Stimulated activated naive CD8-positive, alpha-beta T cell treated with anti-CD3 and anti-CD28 coated beads, Interleukin-15, amount 100 ng/mL, for 72 hours (primary cell): ENCODE data around the gene DHX35.

Experiments
- ATAC-seq: fragments of 150-1000 bp; cut with Tn5 transposase; 2 replicates; pipeline ENCODE4 v1.10.0; 2021; ENCODE audit warnings: mild to moderate bottlenecking, moderate library complexity
- DNase-seq, 2 donors: peaks; one replicate each; pipeline ENCODE4 v3.0.0; 2021 to 2022
- H3K27ac Mint-ChIP-seq, 2 donors: one replicate each; pipeline ENCODE4 v1.8.0; 2022; ENCODE audit warnings: mild to moderate bottlenecking in 2 of 2, mixed read lengths in 2 of 2, moderate library complexity in 2 of 2
- H3K27me3 Mint-ChIP-seq: one replicate; pipeline ENCODE4 v1.8.0; 2022; ENCODE audit warnings: mixed read lengths
- H3K4me1 Mint-ChIP-seq: one replicate; pipeline ENCODE4 v1.8.0; 2022; ENCODE audit warnings: mild to moderate bottlenecking, mixed read lengths
- H3K4me3 Mint-ChIP-seq, 2 donors: one replicate each; pipeline ENCODE4 v1.8.0; 2022; ENCODE audit warnings: mild to moderate bottlenecking in 2 of 2, mixed read lengths in 2 of 2, moderate library complexity in 1 of 2
- H3K9me3 Mint-ChIP-seq, 2 donors: one replicate each; pipeline ENCODE4 v1.8.0; 2022; ENCODE audit warnings: mixed read lengths in 2 of 2

Gene DHX35

DNA sequence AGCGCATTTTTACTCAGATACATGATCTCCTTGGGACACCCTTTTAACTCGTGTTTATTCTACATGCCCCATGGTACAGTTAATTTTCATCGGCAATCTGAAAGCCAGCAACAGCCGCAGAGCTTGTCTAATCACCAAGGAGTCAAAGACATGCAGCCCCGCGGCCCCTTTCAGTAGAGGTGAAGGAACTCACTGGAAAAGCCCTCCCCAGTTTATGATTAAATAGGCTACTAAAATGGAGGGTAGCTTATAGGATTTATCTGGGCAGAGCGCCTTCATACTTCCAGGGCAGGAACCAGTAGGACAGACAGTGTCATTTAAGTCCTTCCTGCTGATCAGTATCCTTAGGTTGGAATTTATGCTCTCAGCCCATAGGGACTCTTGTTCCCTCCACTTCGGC, 83.5 kb downstream of the DHX35 start:
- Mint-ChIP-seq H3K27me3 (no peaks in the 10 kb centered on the region), H3K27ac (no peak overlapping the region), H3K4me1 (peaks cover 13% of the 10 kb centered on the region), H3K4me3 (no peak overlapping the region), H3K9me3 (no peaks in the 10 kb centered on the region)
- DNase-seq, result no peak
- ATAC-seq, result no peak

DNA sequence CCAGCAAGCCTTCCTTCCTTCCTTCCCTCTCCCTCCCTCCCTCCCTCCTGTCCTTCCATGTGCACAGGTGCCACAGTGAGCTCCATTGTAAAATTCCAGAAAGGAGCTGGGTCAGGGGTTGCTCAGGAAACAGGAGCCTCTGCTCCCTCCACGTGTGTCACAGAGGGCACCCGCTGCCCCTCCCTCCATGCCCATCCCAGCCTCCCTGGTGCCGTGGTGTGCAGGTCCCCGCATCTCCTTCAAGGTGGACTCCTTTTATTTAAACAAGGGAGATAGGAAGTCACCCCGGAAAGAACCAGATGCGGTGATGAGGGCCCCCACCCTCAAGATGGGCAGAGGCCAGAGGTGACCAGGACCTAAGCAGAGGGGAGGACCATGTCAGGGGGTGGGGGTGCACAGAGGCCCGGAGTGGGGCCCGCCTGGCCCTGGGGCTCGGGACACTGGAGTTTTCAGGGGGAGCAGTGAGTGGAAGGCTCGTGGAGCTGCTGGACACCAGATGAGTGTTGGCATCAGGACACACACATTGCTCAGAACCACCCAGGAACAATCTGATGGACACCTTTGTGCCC, 85.4 kb downstream of the DHX35 start:
- ATAC-seq (no peak), DNase-seq (no peak)
- no peaks in the 10 kb centered on the region for H3K27me3 Mint-ChIP-seq
- peak overlapping the region in 1 of 2 donors; percentile 38 for H3K27ac Mint-ChIP-seq
- no peak overlapping the region for H3K4me3 Mint-ChIP-seq
- H3K9me3 Mint-ChIP-seq, result no peaks in the 10 kb centered on the region
- H3K4me1 Mint-ChIP-seq, result peaks cover 13% of the 10 kb centered on the region

DNA sequence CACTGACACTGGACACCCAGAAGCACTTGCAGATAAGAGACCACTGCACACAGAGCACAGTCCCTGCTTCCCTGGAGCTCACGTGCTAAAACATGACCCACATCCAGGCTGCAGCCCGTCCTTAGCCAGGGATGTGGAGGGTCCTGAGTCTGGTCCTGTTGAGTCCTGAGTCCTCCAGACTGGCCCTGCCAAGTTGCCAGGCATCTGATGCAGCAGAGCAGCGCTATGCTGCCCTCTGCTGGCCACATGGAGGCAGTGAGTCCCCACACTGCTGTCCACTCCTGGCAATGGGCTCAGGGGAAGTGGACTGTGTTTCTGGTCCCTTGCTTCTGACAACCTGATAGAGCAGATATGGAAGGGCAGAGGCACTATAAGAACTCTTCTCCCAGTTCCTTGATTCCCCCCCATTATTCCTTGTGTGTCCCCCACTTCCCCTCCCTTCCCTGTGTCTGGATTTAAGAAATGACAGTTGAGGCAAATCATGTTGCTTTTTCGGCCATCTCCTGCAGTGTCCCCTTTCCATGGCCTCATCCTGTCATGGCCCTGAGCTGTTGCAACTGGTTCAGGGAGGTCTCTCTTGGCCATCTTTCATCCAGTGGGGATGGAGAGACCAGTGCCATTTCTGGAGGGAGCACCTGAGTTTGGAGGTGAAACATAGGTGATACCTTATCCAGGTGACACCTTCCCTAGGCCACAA, 86.0 kb downstream of the DHX35 start:
- ATAC-seq (peak; percentile 83), DNase-seq (peak; percentile 73 to 76)
- H3K27me3 Mint-ChIP-seq, result no peaks in the 10 kb centered on the region
- H3K4me3 Mint-ChIP-seq, result no peak overlapping the region
- H3K9me3 Mint-ChIP-seq, result no peaks in the 10 kb centered on the region
- peaks cover 13% of the 10 kb centered on the region for H3K4me1 Mint-ChIP-seq
- peak overlapping the region in 1 of 2 donors; percentile 75 for H3K27ac Mint-ChIP-seq

DNA sequence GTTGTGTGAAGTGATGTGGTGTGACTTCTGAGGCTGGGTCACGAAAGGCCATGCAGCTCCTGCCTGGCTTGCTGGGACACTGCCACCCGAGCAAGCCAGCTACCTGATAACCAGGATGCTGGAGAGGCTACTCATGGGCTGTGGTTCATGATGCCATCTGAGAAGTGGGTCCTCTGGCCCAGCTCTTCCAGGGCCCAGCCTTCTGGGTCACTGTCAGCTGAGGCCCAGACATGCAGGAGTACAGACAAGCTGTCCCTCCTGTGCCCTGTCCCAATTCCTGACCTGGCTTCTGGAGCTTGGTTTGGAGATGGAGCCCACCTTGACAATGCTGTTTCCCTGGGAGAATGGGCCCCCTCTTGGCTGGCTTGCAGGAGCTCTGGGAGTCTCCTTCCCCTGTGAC, 87.0 kb downstream of the DHX35 start:
- Mint-ChIP-seq H3K4me3 (peak overlapping the region in 1 of 2 donors; percentile 90), H3K9me3 (no peaks in the 10 kb centered on the region), H3K27ac (peak overlapping the region in 1 of 2 donors; percentile 88), H3K27me3 (no peaks in the 10 kb centered on the region), H3K4me1 (peaks cover 13% of the 10 kb centered on the region)
- no peak for DNase-seq
- no peak for ATAC-seq

DNA sequence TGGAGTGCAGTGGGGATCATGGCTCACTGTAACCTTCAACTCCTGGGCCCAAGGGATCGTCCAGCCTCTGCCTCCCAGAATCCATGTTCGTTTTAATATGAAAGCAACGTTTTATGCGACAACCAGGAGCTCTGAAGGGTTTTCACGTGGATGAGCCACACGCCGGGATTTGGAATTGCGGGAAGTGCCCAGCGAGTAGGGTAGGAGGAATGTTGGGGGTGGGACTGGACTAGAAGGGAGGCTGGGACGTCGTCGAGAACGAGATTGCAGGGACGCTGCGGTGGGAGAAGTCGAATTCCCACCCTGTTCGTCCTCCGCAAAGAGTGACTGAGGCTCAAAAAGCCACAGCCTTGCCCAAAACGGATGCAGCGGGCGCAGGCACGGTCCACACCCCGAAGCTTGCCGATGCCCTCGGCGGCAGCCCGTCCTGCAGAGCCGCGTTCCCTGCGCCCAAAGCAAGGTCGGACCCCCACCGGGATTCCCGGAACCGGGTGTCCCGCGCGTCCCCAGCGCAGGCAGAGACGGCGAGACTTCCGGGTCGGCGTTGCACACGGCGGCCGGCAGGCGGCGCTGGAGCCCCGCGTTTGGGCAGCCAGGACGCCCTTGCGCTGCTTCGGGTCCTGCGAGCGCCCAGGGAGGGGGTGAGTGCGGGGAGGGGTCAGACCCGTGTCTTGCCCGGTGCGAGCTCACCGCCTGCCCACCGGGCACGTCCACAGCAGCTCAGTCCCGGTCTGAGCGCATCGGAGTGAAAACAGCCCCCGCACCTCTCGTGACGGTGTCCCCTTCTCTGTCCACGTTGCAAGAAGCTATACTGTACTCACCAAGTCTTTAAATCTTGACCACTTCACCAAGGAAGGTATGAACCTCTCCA, 87.8 kb downstream of the DHX35 start:
- peak; percentile 86 for ATAC-seq
- no peaks in the 10 kb centered on the region for H3K27me3 Mint-ChIP-seq
- DNase-seq, result peak; percentile 76 to 80
- H3K4me3 Mint-ChIP-seq, result peak overlapping the region; percentile 81 to 90
- no peaks in the 10 kb centered on the region for H3K9me3 Mint-ChIP-seq
- H3K4me1 Mint-ChIP-seq, result peaks cover 13% of the 10 kb centered on the region
- peak overlapping the region; percentile 63 to 88 for H3K27ac Mint-ChIP-seq

DNA sequence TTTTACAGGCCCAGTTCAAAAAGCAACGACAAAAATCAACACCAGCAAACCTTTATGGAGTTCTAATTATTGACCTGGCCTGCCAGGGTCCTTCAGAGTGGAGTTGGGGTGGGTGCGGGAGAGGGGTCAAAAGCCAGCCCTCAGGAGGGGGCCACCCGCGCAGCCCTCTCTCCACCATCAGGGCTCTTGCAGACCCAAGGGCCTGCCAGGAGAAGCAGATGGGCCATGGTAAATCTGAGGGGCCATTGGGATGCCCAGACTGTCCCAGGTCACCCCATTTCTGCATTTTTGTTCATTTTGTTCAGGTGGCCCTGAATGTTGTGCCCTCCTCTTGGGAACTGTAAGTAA, 88.4 kb downstream of the DHX35 start:
- peak; percentile 3 for ATAC-seq
- H3K27me3 Mint-ChIP-seq, result peaks cover 4% of the 10 kb centered on the region
- H3K4me3 Mint-ChIP-seq, result peak overlapping the region; percentile 81 to 90
- no peak for DNase-seq
- peaks cover 13% of the 10 kb centered on the region for H3K4me1 Mint-ChIP-seq
- no peaks in the 10 kb centered on the region for H3K9me3 Mint-ChIP-seq
- H3K27ac Mint-ChIP-seq, result no peak overlapping the region

DNA sequence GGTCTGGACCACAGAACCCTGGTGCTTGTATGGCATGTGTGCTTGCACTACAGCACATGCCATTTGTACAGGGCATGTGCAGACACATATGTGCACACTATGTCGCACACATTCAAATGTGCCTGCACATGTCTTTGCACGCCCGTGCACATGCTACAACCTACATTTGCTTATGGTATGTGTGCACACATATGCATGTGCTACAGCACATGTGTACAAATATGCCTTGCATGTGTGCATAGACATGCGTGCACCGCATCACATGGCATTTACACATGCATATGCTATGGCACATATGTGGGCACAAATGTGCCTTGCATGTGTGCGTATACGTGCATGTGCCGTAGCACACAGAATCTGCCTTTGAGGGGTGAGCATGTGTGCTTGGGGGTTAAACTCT, 90.5 kb downstream of the DHX35 start:
- Mint-ChIP-seq H3K27ac (no peak overlapping the region), H3K4me1 (peaks cover 13% of the 10 kb centered on the region), H3K4me3 (no peak overlapping the region), H3K9me3 (no peaks in the 10 kb centered on the region), H3K27me3 (peaks cover 21% of the 10 kb centered on the region)
- DNase-seq (no peak), ATAC-seq (no peak)

DNA sequence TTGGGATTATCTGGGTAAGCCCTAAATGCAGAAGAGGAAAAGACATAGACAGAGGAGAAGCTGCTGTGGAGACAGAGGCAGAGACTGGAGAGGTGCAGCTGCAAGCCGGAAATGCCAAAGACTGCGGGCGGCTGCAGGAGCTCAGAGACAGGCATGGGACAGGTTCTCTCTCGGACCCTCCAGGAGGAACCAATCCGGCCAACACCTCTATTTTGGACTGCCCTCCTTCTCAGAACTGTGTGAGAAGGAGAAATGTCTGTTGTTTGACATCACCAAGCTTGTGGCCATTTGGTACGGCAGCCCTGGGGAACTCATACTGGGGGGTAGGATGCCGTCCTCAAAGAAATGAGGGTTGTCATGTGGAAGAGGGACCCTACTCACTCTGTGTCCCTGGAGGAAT, 95.0 kb downstream of the DHX35 start:
- ATAC-seq, result no peak
- Mint-ChIP-seq H3K4me3 (no peak overlapping the region), H3K4me1 (no peaks in the 10 kb centered on the region), H3K9me3 (no peaks in the 10 kb centered on the region), H3K27ac (no peak overlapping the region), H3K27me3 (peaks cover 32% of the 10 kb centered on the region)
- no peak for DNase-seq

DNA sequence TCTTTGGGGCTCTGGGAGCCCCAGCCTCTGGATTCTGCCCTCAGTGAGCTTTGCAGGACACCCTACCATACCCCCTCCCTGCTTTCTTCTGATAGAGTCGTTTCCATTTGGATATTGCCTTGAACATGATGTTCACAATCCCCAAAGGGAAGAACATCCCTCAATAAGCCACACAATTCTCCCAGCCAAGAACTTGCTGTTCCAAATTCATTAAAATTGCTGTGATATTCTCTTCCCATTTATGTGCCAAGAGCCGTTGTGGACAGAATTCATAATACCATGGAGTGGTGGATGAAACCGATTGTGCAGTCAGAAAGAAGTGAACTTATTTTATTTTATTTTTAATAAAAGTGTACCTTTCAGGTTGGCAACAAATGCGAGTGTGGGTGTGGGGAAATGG, 95.8 kb downstream of the DHX35 start:
- ATAC-seq (no peak), DNase-seq (no peak)
- H3K27ac Mint-ChIP-seq, result peak overlapping the region in 1 of 2 donors; percentile 41
- peaks cover 32% of the 10 kb centered on the region for H3K27me3 Mint-ChIP-seq
- H3K4me1 Mint-ChIP-seq, result no peaks in the 10 kb centered on the region
- H3K4me3 Mint-ChIP-seq, result no peak overlapping the region
- H3K9me3 Mint-ChIP-seq, result no peaks in the 10 kb centered on the region

DNA sequence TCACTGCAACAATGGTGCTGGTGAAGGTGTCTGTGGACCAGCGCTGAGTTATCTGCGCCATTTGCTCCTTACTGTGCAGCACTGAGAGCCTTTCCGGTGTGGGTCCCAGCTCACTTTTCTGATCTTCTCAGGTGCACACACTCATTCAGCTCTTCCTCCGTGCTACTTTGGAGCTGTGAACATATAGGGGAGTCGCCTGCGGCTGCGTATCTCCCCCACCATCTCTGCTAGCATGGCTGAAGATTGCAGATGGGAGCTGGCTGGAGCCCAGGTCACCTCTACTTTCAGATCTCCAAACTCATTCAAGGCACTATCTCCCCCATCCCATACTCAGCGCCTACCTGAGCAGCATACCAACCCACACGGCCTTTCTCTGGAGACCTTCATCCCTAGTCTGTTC, 96.9 kb downstream of the DHX35 start:
- DNase-seq (no peak), ATAC-seq (no peak)
- no peak overlapping the region for H3K27ac Mint-ChIP-seq
- H3K9me3 Mint-ChIP-seq, result no peaks in the 10 kb centered on the region
- peaks cover 32% of the 10 kb centered on the region for H3K27me3 Mint-ChIP-seq
- no peaks in the 10 kb centered on the region for H3K4me1 Mint-ChIP-seq
- no peak overlapping the region for H3K4me3 Mint-ChIP-seq

DNA sequence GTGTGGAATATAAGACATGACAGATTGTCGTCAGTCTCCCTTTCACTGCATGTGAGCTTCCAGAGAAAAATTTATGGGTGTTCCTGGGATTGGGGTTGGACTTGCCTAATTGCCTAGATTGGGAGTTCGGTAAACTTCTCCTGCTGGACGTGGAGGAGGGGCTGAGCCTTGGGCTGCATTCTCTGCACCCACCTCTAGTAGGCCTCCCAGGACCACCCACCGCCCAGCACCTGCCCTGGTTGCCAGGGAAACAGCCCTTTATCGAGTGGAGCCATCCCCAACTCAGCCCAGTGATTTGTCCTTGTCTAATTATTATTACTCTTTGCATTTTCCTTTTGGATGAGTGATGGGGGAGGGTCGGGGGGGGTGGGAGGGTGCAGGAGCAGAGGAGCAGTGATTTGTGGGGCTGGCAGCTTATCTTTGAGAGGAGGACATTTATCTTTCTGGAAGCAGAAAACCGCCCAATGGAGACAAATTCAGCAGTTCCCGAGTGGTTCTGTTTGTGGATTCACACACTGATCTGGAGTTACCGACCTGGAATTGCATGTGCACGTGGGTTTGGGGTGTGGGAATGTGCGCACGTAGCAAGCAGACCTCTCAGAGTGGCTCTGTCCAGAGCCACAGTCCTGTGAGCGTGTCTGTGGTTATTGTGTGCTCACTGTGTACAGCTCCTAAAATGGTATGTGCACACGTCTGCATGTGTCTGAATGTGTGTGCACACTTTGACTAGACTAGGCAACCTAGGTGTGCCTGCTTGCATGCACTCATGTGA, 104.5 kb downstream of the DHX35 start:
- Mint-ChIP-seq H3K27me3 (peaks cover 30% of the 10 kb centered on the region), H3K9me3 (peaks cover 5 to 7% of the 10 kb centered on the region in 2 donors), H3K4me3 (no peak overlapping the region), H3K4me1 (no peaks in the 10 kb centered on the region), H3K27ac (no peak overlapping the region)
- ATAC-seq, result no peak
- no peak for DNase-seq

DNA sequence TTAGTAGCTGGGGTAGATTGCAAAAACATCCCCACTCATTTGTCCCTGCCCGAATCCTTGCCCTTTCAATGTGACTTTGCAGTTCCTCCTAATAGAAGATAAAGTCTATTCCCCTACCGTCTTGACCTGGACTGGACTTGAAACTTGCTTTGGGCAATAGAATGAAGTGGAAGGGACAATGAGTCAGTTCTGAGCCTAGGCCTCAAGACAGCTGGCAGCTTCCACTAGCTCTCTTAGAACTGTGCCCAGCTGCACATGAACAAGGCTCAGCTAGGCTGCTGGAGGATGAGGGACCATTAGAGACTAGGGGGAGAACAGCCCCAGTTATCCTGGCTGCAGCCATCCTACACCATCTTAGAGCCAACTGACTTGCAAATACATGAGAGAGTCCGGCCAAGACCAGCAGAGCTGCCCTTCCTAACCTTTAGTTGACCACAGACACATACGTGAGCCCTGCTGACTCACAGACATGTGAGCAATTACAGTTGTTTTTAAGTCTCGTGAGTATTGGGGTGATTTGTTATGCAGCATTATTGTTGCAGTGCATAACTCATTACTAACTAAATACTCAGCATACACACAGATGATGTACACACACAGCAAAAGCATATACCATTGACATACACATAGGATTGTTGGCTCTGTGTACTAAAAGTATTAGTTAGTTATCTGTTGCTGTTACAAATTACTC, 105.5 kb downstream of the DHX35 start:
- Mint-ChIP-seq H3K9me3 (peaks cover 5 to 7% of the 10 kb centered on the region in 2 donors), H3K27ac (peak overlapping the region in 1 of 2 donors; percentile 54), H3K4me1 (no peaks in the 10 kb centered on the region), H3K4me3 (no peak overlapping the region), H3K27me3 (peaks cover 40% of the 10 kb centered on the region)
- ATAC-seq (no peak), DNase-seq (no peak)

DNA sequence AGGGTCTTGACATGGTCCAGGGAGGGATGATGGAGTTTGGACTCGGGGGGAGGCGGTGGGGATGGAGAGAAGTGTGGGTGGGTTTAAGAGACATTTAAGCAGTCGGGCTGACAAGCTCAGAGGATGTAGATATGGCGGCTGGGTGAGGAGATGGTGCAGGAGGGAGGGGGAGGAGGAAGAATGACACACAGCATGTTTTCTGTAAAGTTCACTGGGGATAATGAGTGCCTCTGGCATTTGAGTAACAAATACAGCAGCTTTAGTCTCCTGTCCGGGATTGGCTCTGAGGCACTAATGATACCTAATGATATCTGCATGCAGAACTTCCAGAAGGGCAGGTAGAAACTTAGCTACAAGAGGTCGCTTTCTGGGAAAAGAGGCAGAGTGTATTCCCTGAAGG, 107.8 kb downstream of the DHX35 start:
- no peak for ATAC-seq
- peaks cover 49% of the 10 kb centered on the region for H3K27me3 Mint-ChIP-seq
- H3K27ac Mint-ChIP-seq, result peak overlapping the region in 1 of 2 donors; percentile 61
- H3K4me1 Mint-ChIP-seq, result no peaks in the 10 kb centered on the region
- H3K9me3 Mint-ChIP-seq, result peaks cover 5 to 7% of the 10 kb centered on the region in 2 donors
- H3K4me3 Mint-ChIP-seq, result no peak overlapping the region
- DNase-seq, result no peak

DNA sequence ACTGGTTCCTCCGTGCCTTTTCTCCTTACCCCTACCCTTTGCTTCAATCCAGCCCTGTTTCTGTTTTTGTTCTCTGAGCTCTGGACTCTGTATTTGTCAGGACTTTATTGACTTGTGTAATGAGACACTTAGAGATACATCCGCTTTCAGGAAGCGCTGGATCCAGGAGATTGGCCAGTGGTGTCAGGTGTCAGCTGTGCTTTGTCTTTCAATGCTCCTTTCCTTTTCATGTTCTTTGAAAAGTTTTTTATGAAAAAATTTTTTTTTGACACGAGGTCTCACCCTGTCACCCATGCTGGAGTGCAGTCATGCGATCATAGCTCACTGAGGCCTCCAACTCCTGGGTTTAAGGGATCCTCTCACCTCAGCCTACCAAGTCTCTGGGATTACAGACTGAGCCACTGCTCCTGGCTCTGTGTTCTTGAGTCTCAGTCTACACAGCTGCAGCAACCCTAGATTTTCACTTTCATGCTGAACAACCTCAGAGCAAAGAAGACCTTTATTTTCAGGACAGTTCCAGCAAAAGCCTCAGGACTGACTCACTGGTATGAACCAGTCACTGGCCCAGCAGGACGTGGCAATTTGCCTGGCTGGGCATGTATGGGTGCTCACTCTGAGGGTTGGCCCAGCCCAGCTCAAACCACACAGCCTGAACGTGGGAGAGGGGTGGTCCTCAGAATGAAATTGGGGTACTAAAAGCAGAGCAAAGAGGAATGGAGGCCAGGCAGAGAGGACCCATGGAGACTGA, 108.5 kb downstream of the DHX35 start:
- Mint-ChIP-seq H3K4me1 (no peaks in the 10 kb centered on the region), H3K27me3 (peaks cover 49% of the 10 kb centered on the region), H3K27ac (no peak overlapping the region), H3K4me3 (no peak overlapping the region), H3K9me3 (peaks cover 5 to 7% of the 10 kb centered on the region in 2 donors)
- DNase-seq (no peak), ATAC-seq (peak; percentile 28)
